Gastroesophageal sphincter (tissue), 3 donors: ENCODE measurements around the gene PCIF1.

ENCODE experiments used
- EP300 ChIP-seq: sonication (generic); formaldehyde crosslinking; IDR thresholded peaks from one replicate; pipeline ENCODE4 v1.6.1; 2017; ENCODE audit warnings: antibody characterized with exemption, mild to moderate bottlenecking
- POLR2A ChIP-seq, 2 donors: fragments of 450-650 bp; IDR thresholded peaks; one replicate each; pipeline ENCODE4 v1.6.1; 2017; ENCODE audit warnings: antibody characterized with exemption in 2 of 2, mild to moderate bottlenecking in 2 of 2, moderate library complexity in 1 of 2
- TF ChIP-seq, protein P1 (sequence below), 4 experiments: fragments of 200-600 bp in 2 of 4; fragments of 450-650 bp in 2 of 4; sonication (generic) in 1 of 4; IDR thresholded peaks; one replicate each; pipeline ENCODE4 v1.5.1; 2017 to 2019; ENCODE audit warnings: antibody characterized with exemption in 4 of 4, mild to moderate bottlenecking in 2 of 4, moderate library complexity in 2 of 4

DNA sequence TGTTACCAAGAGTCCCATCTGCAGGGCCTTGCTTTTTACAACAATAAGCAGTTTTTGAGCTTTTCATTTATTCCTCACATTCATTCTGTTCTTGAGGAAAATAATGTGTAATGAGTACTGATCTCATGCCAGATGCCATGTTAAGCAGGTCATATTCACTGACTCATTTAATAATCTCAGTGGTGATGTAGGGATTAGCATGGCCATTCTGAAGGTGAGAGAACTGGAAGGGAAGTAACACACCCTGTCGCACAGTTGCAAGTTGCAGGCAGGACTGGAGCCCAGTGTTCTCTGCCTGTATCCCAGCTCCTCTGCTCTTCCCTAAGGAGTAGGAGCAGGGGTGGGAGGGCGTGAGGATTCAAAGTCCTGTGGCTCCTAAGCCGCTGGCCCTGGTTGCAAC, 5.6 kb downstream of the PCIF1 start:
- TF ChIP-seq, protein P1, sequence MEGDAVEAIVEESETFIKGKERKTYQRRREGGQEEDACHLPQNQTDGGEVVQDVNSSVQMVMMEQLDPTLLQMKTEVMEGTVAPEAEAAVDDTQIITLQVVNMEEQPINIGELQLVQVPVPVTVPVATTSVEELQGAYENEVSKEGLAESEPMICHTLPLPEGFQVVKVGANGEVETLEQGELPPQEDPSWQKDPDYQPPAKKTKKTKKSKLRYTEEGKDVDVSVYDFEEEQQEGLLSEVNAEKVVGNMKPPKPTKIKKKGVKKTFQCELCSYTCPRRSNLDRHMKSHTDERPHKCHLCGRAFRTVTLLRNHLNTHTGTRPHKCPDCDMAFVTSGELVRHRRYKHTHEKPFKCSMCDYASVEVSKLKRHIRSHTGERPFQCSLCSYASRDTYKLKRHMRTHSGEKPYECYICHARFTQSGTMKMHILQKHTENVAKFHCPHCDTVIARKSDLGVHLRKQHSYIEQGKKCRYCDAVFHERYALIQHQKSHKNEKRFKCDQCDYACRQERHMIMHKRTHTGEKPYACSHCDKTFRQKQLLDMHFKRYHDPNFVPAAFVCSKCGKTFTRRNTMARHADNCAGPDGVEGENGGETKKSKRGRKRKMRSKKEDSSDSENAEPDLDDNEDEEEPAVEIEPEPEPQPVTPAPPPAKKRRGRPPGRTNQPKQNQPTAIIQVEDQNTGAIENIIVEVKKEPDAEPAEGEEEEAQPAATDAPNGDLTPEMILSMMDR (IDR thresholded peaks at IDR 0.05) = no peak
- TF ChIP-seq POLR2A (IDR thresholded peaks at IDR 0.05) = no peak
- TF ChIP-seq EP300 = no peak
